H1 (cell line): ENCODE data around the gene ASPRV1. TPM values are rescaled to one million over a fixed set of nuclear protein-coding genes. Genes with fewer than 3 reads are reported as not detected.

Source experiments
- CTCF ChIA-PET: fragments of 300-600 bp; sonication (Branson Sonifier 250); formaldehyde crosslinking; loops from one replicate; lab custom pipeline; 2021; ENCODE audit not compliant: partially characterized antibody; lab: Charles Lee
- POLR2A ChIA-PET: fragments of 300-600 bp; sonication (Branson Sonifier 250); formaldehyde crosslinking; loops from one replicate; lab custom pipeline; 2021; ENCODE audit warnings: inconsistent platforms; ENCODE audit not compliant: partially characterized antibody; lab: Charles Lee
- DNase-seq, 2 experiments: peaks; one replicate each; pipeline versions ENCODE4 v3.0.0 to v3.0.0-alpha.2; 2010 to 2022; ENCODE audit warnings: low spot score in 2 of 2, low read depth in 1 of 2, mixed read lengths in 1 of 2
- FAIRE-seq: peaks from 2 replicates; lab custom pipeline; 2011; peaks lifted over from hg19 to GRCh38; lab: Jason Lieb, UNC
- H2AFZ ChIP-seq: 2 replicates; pipeline ENCODE4 v1.8.1; 2012; ENCODE audit warnings: low read length, inconsistent platforms
- H2AK5ac ChIP-seq: 2 replicates; pipeline ENCODE4 v1.6.1; 2013; ENCODE audit warnings: low read depth, low read length
- H2BK120ac ChIP-seq: replicated peaks from 2 replicates; pipeline ENCODE3; 2013; ENCODE audit warnings: low read depth, low read length, inconsistent platforms
- H2BK12ac ChIP-seq: 2 replicates; pipeline ENCODE4 v1.6.1; 2013; ENCODE audit warnings: low read depth, low read length
- H2BK15ac ChIP-seq: 2 replicates; pipeline ENCODE4 v1.6.1; 2013; ENCODE audit warnings: low read length
- H2BK20ac ChIP-seq: 2 replicates; pipeline ENCODE4 v1.6.1; 2013; ENCODE audit warnings: low read length
- H2BK5ac ChIP-seq: 2 replicates; pipeline ENCODE4 v1.6.1; 2013; ENCODE audit warnings: low read depth, low read length
- H3K14ac ChIP-seq: 2 replicates; pipeline ENCODE4 v1.6.1; 2013; ENCODE audit warnings: inconsistent platforms; ENCODE audit not compliant: insufficient read length
- H3K18ac ChIP-seq: 2 replicates; pipeline ENCODE4 v1.6.1; 2013; ENCODE audit warnings: low read length; ENCODE audit errors: extremely low read depth
- H3K23ac ChIP-seq: 2 replicates; pipeline ENCODE4 v1.6.1; 2013; ENCODE audit warnings: inconsistent platforms; ENCODE audit not compliant: insufficient read length
- H3K23me2 ChIP-seq: 2 replicates; pipeline ENCODE4 v1.6.1; 2013; ENCODE audit warnings: low read depth, low read length
- H3K27ac ChIP-seq: 2 replicates; pipeline ENCODE4 v1.6.1; 2011; ENCODE audit warnings: low read depth, low read length, inconsistent platforms
- H3K27me3 ChIP-seq, 4 experiments: replicated peaks in 1 of 4; 1 replicate in 1 of 4; 2 replicates in 3 of 4; pipeline versions ENCODE4 v1.6.1 to v1.8.1; 2011 to 2013; ENCODE audit warnings: low read length in 3 of 4, mild to moderate bottlenecking in 3 of 4, inconsistent platforms in 2 of 4, mixed read lengths in 2 of 4, moderate library complexity in 1 of 4; ENCODE audit not compliant: control insufficient read depth in 3 of 4, insufficient read depth in 3 of 4; ENCODE audit errors: extremely low read depth in 1 of 4
- H3K36me3 ChIP-seq, 4 experiments: 2 replicates each; pipeline versions ENCODE4 v1.6.1 to v1.8.1; 2011 to 2013; ENCODE audit warnings: mild to moderate bottlenecking in 4 of 4, low read length in 3 of 4, moderate library complexity in 2 of 4, control low read depth in 1 of 4, inconsistent platforms in 1 of 4; ENCODE audit not compliant: insufficient read depth in 4 of 4, control insufficient read depth in 2 of 4
- H3K4ac ChIP-seq: replicated peaks from 2 replicates; pipeline ENCODE3; 2013; ENCODE audit warnings: low read length, low read depth, mixed read lengths, inconsistent platforms; ENCODE audit not compliant: insufficient read length
- H3K4me1 ChIP-seq, 4 experiments: replicated peaks in 1 of 4; 1 replicate in 1 of 4; 2 replicates in 3 of 4; pipeline versions ENCODE4 v1.6.1 to v1.8.1; 2011 to 2013; ENCODE audit warnings: low read length in 3 of 4, inconsistent platforms in 2 of 4, mixed read lengths in 1 of 4; ENCODE audit not compliant: insufficient read depth in 4 of 4, control insufficient read depth in 3 of 4
- H3K4me2 ChIP-seq, 2 experiments: 2 replicates each; pipeline versions ENCODE4 v1.6.1 to v1.8.1; 2011 to 2013; ENCODE audit warnings: low read depth in 2 of 2, low read length in 2 of 2, control low read depth in 1 of 2, inconsistent platforms in 1 of 2, mild to moderate bottlenecking in 1 of 2; ENCODE audit not compliant: insufficient read depth in 1 of 2
- H3K4me3 ChIP-seq, 4 experiments: fragments of 200-600, 300-600 bp in 1 of 4; sonication (generic), shearing (Covaris generic), sonication (Bioruptor Twin) in 1 of 4; 2 replicates each; pipeline versions ENCODE4 v1.5.1 to v1.8.1; 2011 to 2016; ENCODE audit warnings: low read length in 4 of 4, low read depth in 3 of 4, control low read depth in 2 of 4, inconsistent platforms in 2 of 4, mild to moderate bottlenecking in 2 of 4, mixed read lengths in 1 of 4, moderate library complexity in 1 of 4; ENCODE audit not compliant: insufficient read depth in 2 of 4; ENCODE audit errors: extremely low read depth in 1 of 4
- H3K56ac ChIP-seq: replicated peaks from 2 replicates; pipeline ENCODE3; 2013; ENCODE audit warnings: low read depth, mild to moderate bottlenecking, mixed read lengths, low read length, inconsistent platforms; ENCODE audit not compliant: insufficient read length
- H3K79me1 ChIP-seq: 2 replicates; pipeline ENCODE4 v1.6.1; 2013; ENCODE audit warnings: low read depth, low read length, control low read depth
- H3K79me2 ChIP-seq, 2 experiments: 2 replicates each; pipeline versions ENCODE4 v1.6.1 to v1.8.1; 2012 to 2013; ENCODE audit warnings: low read length in 2 of 2, mild to moderate bottlenecking in 2 of 2, inconsistent platforms in 1 of 2; ENCODE audit not compliant: insufficient read depth in 2 of 2, control insufficient read depth in 1 of 2
- H3K9ac ChIP-seq, 4 experiments: replicated peaks in 1 of 4; 1 replicate in 1 of 4; 2 replicates in 3 of 4; pipeline versions ENCODE4 v1.6.1 to v1.8.1; 2011 to 2013; ENCODE audit warnings: low read depth in 3 of 4, low read length in 3 of 4, control low read depth in 2 of 4, mild to moderate bottlenecking in 2 of 4, moderate library complexity in 2 of 4, inconsistent platforms in 1 of 4; ENCODE audit errors: extremely low read depth in 1 of 4
- H3K9me3 ChIP-seq, 2 experiments: 2 replicates each; pipeline versions ENCODE4 v1.6.1 to v1.8.1; 2012 to 2013; ENCODE audit warnings: mild to moderate bottlenecking in 2 of 2, moderate library complexity in 2 of 2, control low read depth in 1 of 2, inconsistent platforms in 1 of 2, low read depth in 1 of 2, low read length in 1 of 2, mixed read lengths in 1 of 2; ENCODE audit not compliant: insufficient read depth in 2 of 2
- H4K20me1 ChIP-seq, 2 experiments: replicated peaks in 1 of 2; 2 replicates each; pipeline versions ENCODE3 to v1.8.1; 2011 to 2013; ENCODE audit warnings: inconsistent platforms in 2 of 2, low read length in 2 of 2, mild to moderate bottlenecking in 1 of 2; ENCODE audit not compliant: insufficient read depth in 2 of 2, control insufficient read depth in 1 of 2
- H4K5ac ChIP-seq: 2 replicates; pipeline ENCODE4 v1.6.1; 2013; ENCODE audit warnings: low read length, low read depth, mixed read lengths, inconsistent platforms; ENCODE audit not compliant: insufficient read length
- H4K8ac ChIP-seq: 2 replicates; pipeline ENCODE4 v1.8.0; 2013; ENCODE audit warnings: mild to moderate bottlenecking, moderate library complexity, low read length, inconsistent platforms; ENCODE audit not compliant: insufficient read depth; ENCODE audit errors: extremely low read depth
- H4K91ac ChIP-seq: replicated peaks from 2 replicates; pipeline ENCODE3; 2013; ENCODE audit warnings: low read length, mixed read lengths, inconsistent platforms; ENCODE audit not compliant: insufficient read length
- CBX8 ChIP-seq: fragments of 300-800, 300-1000 bp; sonication (generic); IDR thresholded peaks from 2 replicates; pipeline ENCODE4 v1.7.1; 2016; ENCODE audit warnings: low read depth, low read length, borderline replicate concordance
- E2F6 ChIP-seq: IDR thresholded peaks from 2 replicates; pipeline ENCODE4 v1.6.1; 2012; ENCODE audit warnings: inconsistent platforms
- EP300 ChIP-seq, 2 experiments: IDR thresholded peaks; 1 replicate in 1 of 2; 2 replicates in 1 of 2; pipeline ENCODE4 v1.6.1; 2011 to 2012; ENCODE audit warnings: low read depth in 2 of 2, low read length in 2 of 2, mild to moderate bottlenecking in 2 of 2, borderline replicate concordance in 1 of 2, inconsistent platforms in 1 of 2, moderate library complexity in 1 of 2
- GTF2F1 ChIP-seq: IDR thresholded peaks from 2 replicates; pipeline ENCODE4 v1.6.1; 2012; ENCODE audit warnings: low read depth, low read length, improper control_type of control experiment, borderline replicate concordance
- HDAC6 ChIP-seq: IDR thresholded peaks from one replicate; pipeline ENCODE4 v1.7.1; 2012; ENCODE audit warnings: low read depth, mild to moderate bottlenecking, inconsistent platforms, low read length, moderate library complexity
- JUN ChIP-seq: IDR thresholded peaks from 2 replicates; pipeline ENCODE4 v1.6.1; 2011; ENCODE audit warnings: low read depth, mild to moderate bottlenecking, improper control_type of control experiment, low read length
- MAFK ChIP-seq: IDR thresholded peaks from 2 replicates; pipeline ENCODE4 v1.6.1; 2012; ENCODE audit warnings: low read depth, mild to moderate bottlenecking, improper control_type of control experiment, low read length
- NRF1 ChIP-seq: IDR thresholded peaks from 2 replicates; pipeline ENCODE4 v1.6.1; 2011; ENCODE audit warnings: mild to moderate bottlenecking, low read depth, low read length, improper control_type of control experiment
- POLR2AphosphoS5 ChIP-seq: IDR thresholded peaks from 2 replicates; pipeline ENCODE4 v1.6.1; 2011; ENCODE audit warnings: low read depth, low read length
- RBBP5 ChIP-seq: IDR thresholded peaks from 2 replicates; pipeline ENCODE4 v1.7.1; 2012; ENCODE audit warnings: low read depth, mild to moderate bottlenecking, inconsistent platforms, low read length, moderate library complexity, borderline replicate concordance
- RXRA ChIP-seq: IDR thresholded peaks from 2 replicates; pipeline ENCODE4 v1.6.1; 2011; ENCODE audit warnings: low read depth, mild to moderate bottlenecking, low read length, moderate library complexity; ENCODE audit not compliant: insufficient read depth
- SIN3A ChIP-seq, 2 experiments: IDR thresholded peaks in 1 of 2; conservative IDR thresholded peaks in 1 of 2; 2 replicates each; pipeline ENCODE4 v1.6.1; 2011 to 2012; ENCODE audit warnings: low read length in 2 of 2, improper control_type of control experiment in 1 of 2, low read depth in 1 of 2, mild to moderate bottlenecking in 1 of 2
- SP4 ChIP-seq: IDR thresholded peaks from 2 replicates; pipeline ENCODE4 v1.6.1; 2012; ENCODE audit warnings: low read length, inconsistent platforms
- WGBS, 2 experiments: shearing (Covaris generic) in 1 of 2; methylation state at CpG; one replicate each; pipeline versions ENCODE4 v1.1.6 to v1.1.7; 2013 to 2015; ENCODE audit warnings: low lambda C conversion rate in 2 of 2, mixed read lengths in 2 of 2, inconsistent platforms in 1 of 2, low coverage in 1 of 2, missing lambda C conversion rate in 1 of 2; ENCODE audit not compliant: insufficient replicate concordance in 2 of 2, insufficient coverage in 1 of 2, insufficient read length in 1 of 2; ENCODE audit errors: extremely low coverage in 1 of 2, missing lambda C conversion rate in 1 of 2; 5-methylcytosine and 5-hydroxymethylcytosine counted together
- polyA plus RNA-seq, 7 experiments: library from polyadenylated mRNA; depleted of rRNA in 3 of 7; stranded (reverse) in 5 of 7; unstranded in 2 of 7; fragments of >200 nt in 5 of 7; fragments of 200-250 nt in 2 of 7; gene quantifications; 1 replicate in 5 of 7; 2 replicates in 1 of 7; 4 replicates in 1 of 7; pipeline versions ENCODE4 v1.2.1 to v1.2.3, GENCODE V29; 2011 to 2013; ENCODE audit warnings: missing spikeins in 2 of 7, mixed read lengths in 2 of 7
- total RNA-seq: library from RNA; stranded (reverse); fragmentation: NEBNext Ultra II Directional; extraction: Animal tissue kit (Norgen Biotek cat#: 25700); gene quantifications from 2 replicates; pipeline ENCODE4 v1.2.1, GENCODE V29; 2021

The ASPRV1 gene
- total and polyA plus RNA-seq, 2 of the 8 experiments (the other 6 are each of a cell fraction or from before 2014, with no cell fraction given): 0.59 to 0.95 TPM

GRCh38 chr2:69993048-69993565, 31.7 kb upstream of the ASPRV1 start:
- Histone ChIP-seq H4K8ac (no peak overlapping the region), H3K27ac (no peak overlapping the region), H3K79me1 (no peaks in the 10 kb centered on the region), H2AFZ (no peak overlapping the region), H3K9ac (0 out of 7 replicates have a peak overlapping the region, but pooled peaks of 1 of the 4 experiments have one; percentile 21), H3K4me1 (peaks cover 0 to 7% (median 4%) of the 10 kb centered on the region in 4 experiments; a peak in 4 of 7 replicates), H3K79me2 (no peaks in the 10 kb centered on the region), H3K4ac (no peak overlapping the region), H4K20me1 (no peaks in the 10 kb centered on the region), H2BK5ac (no peak overlapping the region), H3K14ac (no peak overlapping the region), H2BK20ac (no peak overlapping the region), H3K36me3 (peaks cover 0 to 2% (median 0%) of the 10 kb centered on the region in 4 experiments; a peak in 1 of 8 replicates), H3K23ac (no peak overlapping the region), H2BK120ac (no peak overlapping the region), H3K27me3 (no peaks in the 10 kb centered on the region), H3K18ac (no peak overlapping the region), H3K4me3 (no peak overlapping the region), H2AK5ac (no peak overlapping the region), H4K5ac (no peak overlapping the region), H3K9me3 (no peaks in the 10 kb centered on the region), H3K23me2 (no peaks in the 10 kb centered on the region; the same call in 1 of the 2 replicates), H2BK15ac (no peak overlapping the region), H3K56ac (no peak overlapping the region), H3K4me2 (no peak overlapping the region), H2BK12ac (no peak overlapping the region), H4K91ac (no peak overlapping the region)
- 94% methylated on average over 7 of the region's 7 CpGs; no CpG with 5 or more reads in 1 of the 2 experiments for WGBS, 2 experiments
- ChIA-PET CTCF (no interaction called here), POLR2A (interaction anchor here (1.5 kb wide), 1 partner anchor 10 kb away, joined by 5 read pairs; no protein-coding TSS in a partner anchor)
- no peak for DNase-seq
- FAIRE-seq: no peak
- TF ChIP-seq MAFK (no peak), CBX8 (no peak), E2F6 (no peak), RBBP5 (no peak), RXRA (no peak), JUN (no peak), EP300 (IDR thresholded peaks at IDR 0.05; ENCODE audit: borderline replicate concordance in 1 of 2, low read depth in 2 of 2, low read length in 2 of 2) (no peak), GTF2F1 (no peak), HDAC6 (no peak), SIN3A (conservative IDR thresholded peaks at IDR 0.05 in 1 of 2, IDR thresholded peaks at IDR 0.05 in 1 of 2; ENCODE audit: low read depth in 1 of 2, low read length in 2 of 2) (no peak), POLR2AphosphoS5 (no peak), NRF1 (no peak), SP4 (no peak)
